HAP-1 (cell line): ENCODE data around the gene PDGFD.

Source experiments
- DNase-seq, 2 experiments: peaks; one replicate each; pipeline ENCODE4 v3.0.0-alpha.2; 2016 to 2020; ENCODE audit warnings: low spot score in 2 of 2
- H3K27me3 ChIP-seq: fragments of 250-450 bp; sonication (Bioruptor Pico); 2 replicates; pipeline ENCODE4 v1.5.1; 2020; ENCODE audit warnings: low read depth, mild to moderate bottlenecking, moderate library complexity
- H3K36me3 ChIP-seq: fragments of 250-450 bp; sonication (Bioruptor Pico); replicated peaks from 2 replicates; pipeline ENCODE4 v1.5.1; 2020; ENCODE audit warnings: mild to moderate bottlenecking
- H3K4me1 ChIP-seq: fragments of 250-450 bp; sonication (Bioruptor Pico); 2 replicates; pipeline ENCODE4 v1.5.1; 2020; ENCODE audit warnings: mild to moderate bottlenecking
- H3K4me3 ChIP-seq: fragments of 250-450 bp; sonication (Bioruptor Pico); 2 replicates; pipeline ENCODE4 v1.5.1; 2020; ENCODE audit warnings: mild to moderate bottlenecking, moderate library complexity
- H3K9me3 ChIP-seq: fragments of 250-450 bp; sonication (Bioruptor Pico); 2 replicates; pipeline ENCODE4 v1.5.1; 2020; ENCODE audit warnings: mild to moderate bottlenecking, moderate library complexity
- in situ Hi-C: fragments of 300-500 bp; cut with MboI; formaldehyde crosslinking; loops from 3 replicates; pipeline ENCODE4 v1.14.3; 2020; ENCODE audit warnings: low sequenced_read_pairs, inconsistent platforms, mixed read lengths

The PDGFD gene

GRCh38 chr11:103901656-103902055 is 262.3 kb downstream of the PDGFD start:
- in situ Hi-C loops = no loop called here
- Histone ChIP-seq H3K4me3 (no peak overlapping the region), H3K27me3 (no peaks in the 10 kb centered on the region), H3K4me1 (no peaks in the 10 kb centered on the region), H3K36me3 (no peaks in the 10 kb centered on the region), H3K9me3 (no peaks in the 10 kb centered on the region)
- no peak for DNase-seq

- H3K27me3 ChIP-seq = no peaks in the 10 kb centered on the region
- no peaks in the 10 kb centered on the region for H3K4me1 ChIP-seq
- no peak overlapping the region for H3K4me3 ChIP-seq
- DNase-seq = no peak
- no peaks in the 10 kb centered on the region for H3K36me3 ChIP-seq
- H3K9me3 ChIP-seq = no peaks in the 10 kb centered on the region
- in situ Hi-C loops = no loop called here
These were observed 265.2 kb downstream of the PDGFD start for GRCh38 chr11:103898577-103899336.

- in situ Hi-C loops = no loop called here
- Histone ChIP-seq H3K4me1 (no peaks in the 10 kb centered on the region), H3K9me3 (no peaks in the 10 kb centered on the region), H3K4me3 (no peak overlapping the region), H3K36me3 (no peaks in the 10 kb centered on the region), H3K27me3 (no peaks in the 10 kb centered on the region)
- DNase-seq = no peak
These were observed 265.9 kb downstream of the PDGFD start for GRCh38 chr11:103898065-103898464.

GRCh38 chr11:103897160-103897936 is 266.6 kb downstream of the PDGFD start:
- in situ Hi-C loops = no loop called here
- Histone ChIP-seq H3K4me3 (no peak overlapping the region), H3K9me3 (no peaks in the 10 kb centered on the region), H3K27me3 (no peaks in the 10 kb centered on the region), H3K36me3 (no peaks in the 10 kb centered on the region), H3K4me1 (no peaks in the 10 kb centered on the region)
- DNase-seq = no peak

- Histone ChIP-seq H3K36me3 (no peaks in the 10 kb centered on the region), H3K27me3 (no peaks in the 10 kb centered on the region), H3K4me3 (no peak overlapping the region), H3K4me1 (no peaks in the 10 kb centered on the region), H3K9me3 (no peaks in the 10 kb centered on the region)
- in situ Hi-C loops = no loop called here
- no peak for DNase-seq
These were observed 268.8 kb downstream of the PDGFD start for GRCh38 chr11:103895106-103895505.

GRCh38 chr11:103894673-103895072 is 269.3 kb downstream of the PDGFD start:
- H3K4me1 ChIP-seq = no peaks in the 10 kb centered on the region
- in situ Hi-C loops = no loop called here
- H3K4me3 ChIP-seq = no peak overlapping the region
- H3K36me3 ChIP-seq = no peaks in the 10 kb centered on the region
- DNase-seq = no peak
- no peaks in the 10 kb centered on the region for H3K9me3 ChIP-seq
- H3K27me3 ChIP-seq = no peaks in the 10 kb centered on the region

- in situ Hi-C loops = no loop called here
- no peaks in the 10 kb centered on the region for H3K9me3 ChIP-seq
- H3K4me1 ChIP-seq = no peaks in the 10 kb centered on the region
- H3K36me3 ChIP-seq = no peaks in the 10 kb centered on the region
- H3K4me3 ChIP-seq = no peak overlapping the region
- no peaks in the 10 kb centered on the region for H3K27me3 ChIP-seq
- no peak for DNase-seq
These were observed 269.9 kb downstream of the PDGFD start for GRCh38 chr11:103894034-103894433.

GRCh38 chr11:103893371-103893770 is 270.6 kb downstream of the PDGFD start:
- no peak for DNase-seq
- H3K9me3 ChIP-seq = no peaks in the 10 kb centered on the region
- in situ Hi-C loops = no loop called here
- no peaks in the 10 kb centered on the region for H3K36me3 ChIP-seq
- no peaks in the 10 kb centered on the region for H3K4me1 ChIP-seq
- no peak overlapping the region for H3K4me3 ChIP-seq
- H3K27me3 ChIP-seq = no peaks in the 10 kb centered on the region

GRCh38 chr11:103892603-103893002 is 271.3 kb downstream of the PDGFD start:
- H3K27me3 ChIP-seq = no peaks in the 10 kb centered on the region
- H3K9me3 ChIP-seq = no peaks in the 10 kb centered on the region
- no peak overlapping the region for H3K4me3 ChIP-seq
- in situ Hi-C loops = no loop called here
- H3K4me1 ChIP-seq = no peaks in the 10 kb centered on the region
- DNase-seq = no peak
- H3K36me3 ChIP-seq = no peaks in the 10 kb centered on the region

- H3K36me3 ChIP-seq = no peaks in the 10 kb centered on the region
- no peaks in the 10 kb centered on the region for H3K9me3 ChIP-seq
- no peaks in the 10 kb centered on the region for H3K4me1 ChIP-seq
- in situ Hi-C loops = no loop called here
- H3K27me3 ChIP-seq = no peaks in the 10 kb centered on the region
- H3K4me3 ChIP-seq = no peak overlapping the region
- DNase-seq = no peak
These were observed 273.3 kb downstream of the PDGFD start for GRCh38 chr11:103890654-103891053.

GRCh38 chr11:103889679-103890078 is 274.3 kb downstream of the PDGFD start:
- in situ Hi-C loops = no loop called here
- Histone ChIP-seq H3K27me3 (no peaks in the 10 kb centered on the region), H3K36me3 (no peaks in the 10 kb centered on the region), H3K4me3 (no peak overlapping the region), H3K4me1 (no peaks in the 10 kb centered on the region), H3K9me3 (no peaks in the 10 kb centered on the region)
- no peak for DNase-seq

- H3K4me3 ChIP-seq = no peak overlapping the region
- H3K36me3 ChIP-seq = no peaks in the 10 kb centered on the region
- DNase-seq = no peak
These were observed 275.4 kb downstream of the PDGFD start for GRCh38 chr11:103888541-103888951.

GRCh38 chr11:103887001-103887658 is 276.8 kb downstream of the PDGFD start:
- Histone ChIP-seq H3K36me3 (no peaks in the 10 kb centered on the region), H3K9me3 (no peaks in the 10 kb centered on the region), H3K4me1 (no peaks in the 10 kb centered on the region), H3K27me3 (no peaks in the 10 kb centered on the region), H3K4me3 (no peak overlapping the region)
- in situ Hi-C loops = no loop called here
- DNase-seq = no peak

More at GRCh38 chr11:103888541-103888951, 275.4 kb downstream of the PDGFD start:
- no peaks in the 10 kb centered on the region for H3K4me1 ChIP-seq
- no peaks in the 10 kb centered on the region for H3K27me3 ChIP-seq
- in situ Hi-C loops = no loop called here
- no peaks in the 10 kb centered on the region for H3K9me3 ChIP-seq

- Histone ChIP-seq H3K4me1 (no peaks in the 10 kb centered on the region), H3K4me3 (no peak overlapping the region), H3K36me3 (no peaks in the 10 kb centered on the region), H3K27me3 (no peaks in the 10 kb centered on the region), H3K9me3 (no peaks in the 10 kb centered on the region)
- in situ Hi-C loops = no loop called here
- no peak for DNase-seq
These were observed 280.1 kb downstream of the PDGFD start for GRCh38 chr11:103883856-103884255.
